Testis (tissue), 5 donors: Measurements from ENCODE around the gene MCM7. TPM values are rescaled to one million over a fixed set of nuclear protein-coding genes. Genes with fewer than 3 reads are reported as not detected.
"Not testable (repeated sequence)": the region's sequence is repeated elsewhere in the genome, so short reads cannot be mapped to it uniquely, and the experiment has no call there.

Experiments
- DNase-seq: peaks from one replicate; pipeline ENCODE4 v3.0.0-alpha.2; 2019
- H3K27ac ChIP-seq, 2 donors: fragments of 200-600 bp; sonication (generic); one replicate each; pipeline ENCODE4 v1.5.1; 2019
- H3K27me3 ChIP-seq: fragments of 200-600 bp; sonication (generic); one replicate; pipeline ENCODE4 v1.5.1; 2019
- H3K36me3 ChIP-seq: fragments of 200-600 bp; sonication (generic); one replicate; pipeline ENCODE4 v1.5.1; 2017; ENCODE audit warnings: low read depth; ENCODE audit errors: missing control alignments
- H3K4me1 ChIP-seq: fragments of 200-600 bp; sonication (generic); one replicate; pipeline ENCODE4 v1.5.1; 2019
- H3K4me3 ChIP-seq, 2 donors: fragments of 200-600 bp; sonication (generic); one replicate each; pipeline ENCODE4 v1.5.1; 2017 to 2019
- H3K9me3 ChIP-seq: fragments of 200-600 bp; sonication (generic); one replicate; pipeline ENCODE4 v1.5.1; 2017
- CTCF ChIP-seq, 3 experiments: fragments of 450-650 bp in 2 of 3; fragments of 200-600 bp in 1 of 3; sonication (generic) in 1 of 3; IDR thresholded peaks; one replicate each; pipeline ENCODE4 v1.5.1; 2016 to 2019; ENCODE audit warnings: antibody characterized with exemption in 3 of 3, mild to moderate bottlenecking in 2 of 3, moderate library complexity in 1 of 3
- POLR2A ChIP-seq: fragments of 450-650 bp; IDR thresholded peaks from one replicate; pipeline ENCODE4 v1.6.1; 2017; ENCODE audit warnings: antibody characterized with exemption, mild to moderate bottlenecking, moderate library complexity
- WGBS, 2 donors: methylation state at CpG; one replicate each; pipeline ENCODE4 v1.1.5; 2018; 5-methylcytosine and 5-hydroxymethylcytosine counted together
- intact Hi-C: fragments of 100-400 bp; cut with DNase I; formaldehyde crosslinking; loops from one replicate; pipeline ENCODE4 v1.15.1; 2023; ENCODE audit warnings: low total_unique reads
- long read RNA-seq, 2 donors: transcript quantifications; one replicate each; lab custom pipeline, GENCODE V29; 2026
- polyA plus RNA-seq: library from polyadenylated mRNA; stranded (reverse); fragments of 350-450 nt; fragmentation: Illumina TruSeq; extraction: RNeasy Lipid Tissue Mini Kit (QIAGEN cat#74804); gene quantifications from one replicate; pipeline ENCODE4 v1.2.3, GENCODE V29; 2014; ENCODE audit warnings: low read depth, low replicate concordance; ENCODE audit not compliant: insufficient read depth
- total RNA-seq, 2 donors: library from RNA; depleted of rRNA; stranded (reverse); fragments of >200 nt; gene quantifications; one replicate each; pipeline ENCODE4 v1.2.3, GENCODE V29; 2016

Gene MCM7
- total RNA-seq, result 10 to 100 TPM; 85.1 to 86.5 TPM
- polyA plus RNA-seq, result 137 TPM
- long read RNA-seq, donor 1, transcript MCM7-201 (15 exons, 2,957 nt), result major isoform, 21 of 40 reads
- long read RNA-seq, donor 1, partial matches to known transcripts, result 14 of 40 reads
- long read RNA-seq, donor 1, other reads (novel, unspliced or antisense), result 5 of 40 reads
- long read RNA-seq, donor 2, transcript MCM7-201 (15 exons, 2,957 nt), result major isoform, 9 of 18 reads
- long read RNA-seq, donor 2, partial matches to known transcripts, result 9 of 18 reads
- long read RNA-seq, donor 2, other reads (novel, unspliced or antisense), result 0 of 18 reads

GRCh38 chr7:100101016-100101862 is at the start of gene MCM7, which contains the start of gene AP4M1:
Gene MCM7 (minus strand): TSS chr7:100101397. CDS start chr7:100101294, 103 bp downstream.
Gene AP4M1 (plus strand): TSS chr7:100101643. CDS start chr7:100101715, 72 bp downstream.
- intact Hi-C loops, result no loop called here
- Histone ChIP-seq H3K27me3 (no peaks in the 10 kb centered on the region), H3K9me3 (no peaks in the 10 kb centered on the region), H3K4me1 (no peaks in the 10 kb centered on the region), H3K4me3 (peak within 1 kb of the TSS; percentile 71 to 85), H3K36me3 (no peaks in the 10 kb centered on the region), H3K27ac (peak within 1 kb of the TSS; percentile 73 to 93)
- peak; percentile 99 for DNase-seq
- 0% methylated on average over 9 to 80 of the region's 80 CpGs for WGBS, 2 donors
- no peak for TF ChIP-seq CTCF (IDR thresholded peaks at IDR 0.05)
- no peak for TF ChIP-seq POLR2A

- H3K27me3 ChIP-seq, result no peaks in the 10 kb centered on the region
- peak within 1 kb of the TSS; percentile 75 to 85 for H3K27ac ChIP-seq
- no peaks in the 10 kb centered on the region for H3K9me3 ChIP-seq
- H3K4me1 ChIP-seq, result peaks cover 6% of the 10 kb centered on the region
- intact Hi-C loops, result no loop called here
- H3K36me3 ChIP-seq, result no peaks in the 10 kb centered on the region
- peak; percentile 100 for DNase-seq
- WGBS, 2 donors, result 0 to 1% methylated on average over 28 to 46 of the region's 46 CpGs
- TF ChIP-seq POLR2A (peak; percentile 6), CTCF (IDR thresholded peaks at IDR 0.05) (no peak)
- peak within 1 kb of the TSS; percentile 75 to 86 for H3K4me3 ChIP-seq
These were observed 47.5 kb upstream of the MCM7 start, which contains the start of gene LAMTOR4 for GRCh38 chr7:100148559-100149328. Gene LAMTOR4 (plus strand): TSS chr7:100148918. CDS start chr7:100148973, 55 bp downstream.

- intact Hi-C loops, result no loop called here
- no peaks in the 10 kb centered on the region for H3K9me3 ChIP-seq
- H3K27ac ChIP-seq, result peak overlapping the region; percentile 62 to 75
- no peaks in the 10 kb centered on the region for H3K27me3 ChIP-seq
- H3K36me3 ChIP-seq, result no peaks in the 10 kb centered on the region
- no peak for TF ChIP-seq POLR2A
- no peak for TF ChIP-seq CTCF (IDR thresholded peaks at IDR 0.05)
- no peak for DNase-seq
- WGBS, 2 donors, result 5 to 7% methylated on average over 14 of the region's 14 CpGs
- H3K4me1 ChIP-seq, result peaks cover 6% of the 10 kb centered on the region
- H3K4me3 ChIP-seq, result peak overlapping the region; percentile 40 to 86
These were observed 47.0 kb upstream of the MCM7 start for GRCh38 chr7:100148225-100148558.

- no peak for TF ChIP-seq POLR2A
- no peak for TF ChIP-seq CTCF (IDR thresholded peaks at IDR 0.05)
- H3K4me1 ChIP-seq, result peaks cover 6% of the 10 kb centered on the region
- no peaks in the 10 kb centered on the region for H3K27me3 ChIP-seq
- no peak overlapping the region for H3K4me3 ChIP-seq
- no peak overlapping the region for H3K27ac ChIP-seq
- no peaks in the 10 kb centered on the region for H3K9me3 ChIP-seq
- DNase-seq, result no peak
- no peaks in the 10 kb centered on the region for H3K36me3 ChIP-seq
- 84 to 93% methylated on average over 2 of the region's 2 CpGs for WGBS, 2 donors
- intact Hi-C loops, result no loop called here
These were observed 46.1 kb upstream of the MCM7 start for GRCh38 chr7:100147278-100147677.

- H3K4me3 ChIP-seq, H3K27ac ChIP-seq, H3K9me3 ChIP-seq, H3K4me1 ChIP-seq, H3K27me3 ChIP-seq, intact Hi-C loops, DNase-seq, H3K36me3 ChIP-seq: not testable (repeated sequence)
- 83 to 96% methylated on average over 4 of the region's 4 CpGs for WGBS, 2 donors
These were observed 45.2 kb upstream of the MCM7 start for GRCh38 chr7:100146350-100146749.
